Measurements from ENCODE around the gene FCHO1. TPM values are rescaled to one million over a fixed set of nuclear protein-coding genes. Genes with fewer than 3 reads are reported as not detected.

Gene FCHO1
- total RNA-seq, 1 experiment from 2014 or later = 1.1 TPM

DNA sequence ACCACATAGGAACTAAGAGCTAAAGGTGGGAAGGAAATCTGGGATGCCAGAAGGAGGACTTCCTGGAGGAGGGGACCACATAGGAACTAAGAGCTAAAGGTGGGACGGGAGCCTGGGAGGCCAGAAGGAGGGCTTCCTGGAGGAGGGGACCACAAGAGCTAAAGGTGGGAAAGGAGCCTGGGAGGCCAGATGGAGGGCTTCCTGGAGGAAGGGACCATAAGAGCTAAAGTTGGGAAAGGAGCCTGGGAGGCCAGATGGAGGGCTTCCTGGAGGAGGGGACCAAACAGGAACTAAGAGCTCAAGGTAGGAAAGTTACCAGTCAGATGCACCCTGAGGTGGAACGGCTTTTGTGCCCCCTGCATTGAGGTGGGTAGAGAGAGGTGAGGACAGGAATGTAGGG is 9.8 kb upstream of the FCHO1 start:
- Histone ChIP-seq H3K27me3 (ENCODE audit: control insufficient read depth, insufficient read depth, low read length) (no peaks in the 10 kb centered on the region), H3K4me3 (ENCODE audit: low read depth in 2 of 2, low read length in 2 of 2) (no peak overlapping the region), H3K9me3 (ENCODE audit: control insufficient read depth, insufficient read depth, low read depth, low read length) (no peaks in the 10 kb centered on the region), H3K4me1 (ENCODE audit: control insufficient read depth, insufficient read depth, low read length) (no peaks in the 10 kb centered on the region), H3K27ac (ENCODE audit: low read length) (no peak overlapping the region), H3K36me3 (ENCODE audit: control insufficient read depth, insufficient read depth, low read length) (no peaks in the 10 kb centered on the region)
- in situ Hi-C loops (cut with HindIII; ENCODE audit: low pct_unique_long_range_greater_than_20kb, low sequenced_read_pairs) = no loop called here
- ATAC-seq = no peak
- intact Hi-C loops (cut with micrococcal nuclease; ENCODE audit: unreplicated experiment) = no loop called here
- POLR2A ChIA-PET = interaction anchor here (0.7 kb wide), 1 partner anchor 60 kb away, joined by 3 read pairs; no protein-coding TSS in a partner anchor
- CTCF ChIA-PET = interaction anchor here (1.0 kb wide), 1 partner anchor 25 kb away, joined by 3 read pairs; no protein-coding TSS in a partner anchor
- no TSS peak for BruUV-seq (replicated peaks)
- TF ChIP-seq, protein P1, sequence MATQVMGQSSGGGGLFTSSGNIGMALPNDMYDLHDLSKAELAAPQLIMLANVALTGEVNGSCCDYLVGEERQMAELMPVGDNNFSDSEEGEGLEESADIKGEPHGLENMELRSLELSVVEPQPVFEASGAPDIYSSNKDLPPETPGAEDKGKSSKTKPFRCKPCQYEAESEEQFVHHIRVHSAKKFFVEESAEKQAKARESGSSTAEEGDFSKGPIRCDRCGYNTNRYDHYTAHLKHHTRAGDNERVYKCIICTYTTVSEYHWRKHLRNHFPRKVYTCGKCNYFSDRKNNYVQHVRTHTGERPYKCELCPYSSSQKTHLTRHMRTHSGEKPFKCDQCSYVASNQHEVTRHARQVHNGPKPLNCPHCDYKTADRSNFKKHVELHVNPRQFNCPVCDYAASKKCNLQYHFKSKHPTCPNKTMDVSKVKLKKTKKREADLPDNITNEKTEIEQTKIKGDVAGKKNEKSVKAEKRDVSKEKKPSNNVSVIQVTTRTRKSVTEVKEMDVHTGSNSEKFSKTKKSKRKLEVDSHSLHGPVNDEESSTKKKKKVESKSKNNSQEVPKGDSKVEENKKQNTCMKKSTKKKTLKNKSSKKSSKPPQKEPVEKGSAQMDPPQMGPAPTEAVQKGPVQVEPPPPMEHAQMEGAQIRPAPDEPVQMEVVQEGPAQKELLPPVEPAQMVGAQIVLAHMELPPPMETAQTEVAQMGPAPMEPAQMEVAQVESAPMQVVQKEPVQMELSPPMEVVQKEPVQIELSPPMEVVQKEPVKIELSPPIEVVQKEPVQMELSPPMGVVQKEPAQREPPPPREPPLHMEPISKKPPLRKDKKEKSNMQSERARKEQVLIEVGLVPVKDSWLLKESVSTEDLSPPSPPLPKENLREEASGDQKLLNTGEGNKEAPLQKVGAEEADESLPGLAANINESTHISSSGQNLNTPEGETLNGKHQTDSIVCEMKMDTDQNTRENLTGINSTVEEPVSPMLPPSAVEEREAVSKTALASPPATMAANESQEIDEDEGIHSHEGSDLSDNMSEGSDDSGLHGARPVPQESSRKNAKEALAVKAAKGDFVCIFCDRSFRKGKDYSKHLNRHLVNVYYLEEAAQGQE (IDR thresholded peaks at IDR 0.05; ENCODE audit: insufficient read depth in 1 of 2, low read depth in 2 of 2, low read length in 1 of 2) = no peak
- no peak for TF ChIP-seq SIN3A (IDR thresholded peaks at IDR 0.05; ENCODE audit: borderline replicate concordance, insufficient read depth, low read depth, low read length)
- no peak for TF ChIP-seq TCF7L2 (IDR thresholded peaks at IDR 0.05; ENCODE audit: low read depth, low read length)
- no peak for TF ChIP-seq POLR2AphosphoS5 (IDR thresholded peaks at IDR 0.05; ENCODE audit: low read depth, low read length)
- TF ChIP-seq, protein P2, sequence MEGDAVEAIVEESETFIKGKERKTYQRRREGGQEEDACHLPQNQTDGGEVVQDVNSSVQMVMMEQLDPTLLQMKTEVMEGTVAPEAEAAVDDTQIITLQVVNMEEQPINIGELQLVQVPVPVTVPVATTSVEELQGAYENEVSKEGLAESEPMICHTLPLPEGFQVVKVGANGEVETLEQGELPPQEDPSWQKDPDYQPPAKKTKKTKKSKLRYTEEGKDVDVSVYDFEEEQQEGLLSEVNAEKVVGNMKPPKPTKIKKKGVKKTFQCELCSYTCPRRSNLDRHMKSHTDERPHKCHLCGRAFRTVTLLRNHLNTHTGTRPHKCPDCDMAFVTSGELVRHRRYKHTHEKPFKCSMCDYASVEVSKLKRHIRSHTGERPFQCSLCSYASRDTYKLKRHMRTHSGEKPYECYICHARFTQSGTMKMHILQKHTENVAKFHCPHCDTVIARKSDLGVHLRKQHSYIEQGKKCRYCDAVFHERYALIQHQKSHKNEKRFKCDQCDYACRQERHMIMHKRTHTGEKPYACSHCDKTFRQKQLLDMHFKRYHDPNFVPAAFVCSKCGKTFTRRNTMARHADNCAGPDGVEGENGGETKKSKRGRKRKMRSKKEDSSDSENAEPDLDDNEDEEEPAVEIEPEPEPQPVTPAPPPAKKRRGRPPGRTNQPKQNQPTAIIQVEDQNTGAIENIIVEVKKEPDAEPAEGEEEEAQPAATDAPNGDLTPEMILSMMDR (IDR thresholded peaks at IDR 0.05) = no peak
- DNase-seq (ENCODE audit: low read depth, low spot score) = no peak

DNA sequence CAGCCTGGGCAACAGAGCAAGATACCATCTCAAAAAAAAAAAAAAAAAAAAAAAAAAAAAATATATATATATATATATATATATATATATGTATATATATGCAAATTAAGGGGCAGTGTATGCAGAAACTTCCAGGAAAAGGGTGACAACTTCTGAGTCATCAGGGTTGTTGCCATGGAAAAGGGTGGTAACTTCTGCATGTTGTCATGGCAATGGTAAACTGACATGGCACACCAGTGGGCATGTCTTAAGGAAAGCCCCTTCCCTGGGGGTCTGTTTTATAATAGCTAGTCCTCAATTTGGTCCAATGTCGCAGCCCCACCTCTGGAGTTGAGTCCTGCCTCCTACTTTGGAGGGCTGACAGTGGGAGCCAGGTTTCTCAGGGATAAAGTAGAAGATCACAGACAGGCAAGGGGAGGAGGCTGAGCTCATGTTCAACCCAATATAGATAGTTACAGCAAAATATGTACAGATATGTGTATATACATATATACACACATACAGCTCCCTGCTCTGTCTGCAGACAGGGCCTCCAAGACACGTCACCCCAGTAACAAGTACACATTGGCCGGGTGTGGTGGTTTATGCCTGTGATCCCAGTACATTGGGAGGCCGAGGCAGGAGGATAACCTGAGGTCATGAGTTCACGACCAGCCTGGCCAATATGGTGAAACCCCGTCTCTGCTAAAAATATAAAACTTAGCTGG is 7.2 kb upstream of the FCHO1 start:
- H3K4me3 ChIP-seq (ENCODE audit: low read depth in 2 of 2, low read length in 2 of 2) = no peak overlapping the region
- H3K27me3 ChIP-seq (ENCODE audit: control insufficient read depth, insufficient read depth, low read length) = no peaks in the 10 kb centered on the region
- ChIA-PET POLR2A (no interaction called here), CTCF (interaction anchor here (0.6 to 0.7 kb wide), 2 partner anchors 138 to 151 kb away, joined by 3 to 5 read pairs; no protein-coding TSS in a partner anchor)
- TF ChIP-seq, protein P1 (IDR thresholded peaks at IDR 0.05; ENCODE audit: insufficient read depth in 1 of 2, low read depth in 2 of 2, low read length in 1 of 2) = no peak
- no peak for TF ChIP-seq SIN3A (IDR thresholded peaks at IDR 0.05; ENCODE audit: borderline replicate concordance, insufficient read depth, low read depth, low read length)
- TF ChIP-seq, protein P2 (IDR thresholded peaks at IDR 0.05) = no peak
- TF ChIP-seq POLR2AphosphoS5 (IDR thresholded peaks at IDR 0.05; ENCODE audit: low read depth, low read length) = no peak
- TF ChIP-seq TCF7L2 (IDR thresholded peaks at IDR 0.05; ENCODE audit: low read depth, low read length) = no peak
- intact Hi-C loops (cut with micrococcal nuclease; ENCODE audit: unreplicated experiment) (no loop called here), in situ Hi-C loops (cut with HindIII; ENCODE audit: low pct_unique_long_range_greater_than_20kb, low sequenced_read_pairs) (no loop called here)
- H3K9me3 ChIP-seq (ENCODE audit: control insufficient read depth, insufficient read depth, low read depth, low read length) = no peaks in the 10 kb centered on the region
- H3K27ac ChIP-seq (ENCODE audit: low read length) = no peak overlapping the region
- DNase-seq (ENCODE audit: low read depth, low spot score) (no peak), ATAC-seq (no peak)
- H3K4me1 ChIP-seq (ENCODE audit: control insufficient read depth, insufficient read depth, low read length) = no peaks in the 10 kb centered on the region
- H3K36me3 ChIP-seq (ENCODE audit: control insufficient read depth, insufficient read depth, low read length) = no peaks in the 10 kb centered on the region
- no TSS peak for BruUV-seq (replicated peaks)

Measured in Panc1 (cell line).